ENCODE data around the gene DDX41.

Gene DDX41

DNA sequence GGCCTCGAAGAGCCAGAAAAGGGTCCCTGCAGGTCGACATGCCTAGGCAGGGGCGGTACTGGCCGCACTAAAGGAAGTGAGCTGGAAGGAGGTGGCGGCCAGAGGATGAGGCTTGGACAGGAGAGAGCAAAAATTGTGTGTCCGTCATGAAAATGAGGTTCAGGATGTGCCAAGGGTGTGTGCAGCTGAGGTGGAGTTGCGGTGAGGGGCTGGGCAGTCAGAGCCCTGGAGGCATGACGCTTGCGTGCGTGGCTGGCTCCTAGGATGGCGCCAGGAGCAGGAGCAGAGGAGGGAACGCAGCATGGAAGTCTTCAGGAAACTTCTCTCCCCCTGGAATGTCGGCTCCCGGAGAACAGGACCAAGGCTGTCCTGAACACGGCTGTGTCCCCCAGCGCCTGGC is 13.9 kb downstream of the DDX41 start:
- DNase-seq (ENCODE audit: insufficient read length, low spot score) (no peak), FAIRE-seq (no peak)
- no peak for TF ChIP-seq CTCF (IDR thresholded peaks at IDR 0.05; ENCODE audit: insufficient read depth, missing control alignments)

GRCh38 chr5:177501874-177502678 is 14.7 kb downstream of the DDX41 start:
- no peak for FAIRE-seq
- TF ChIP-seq CTCF (IDR thresholded peaks at IDR 0.05; ENCODE audit: insufficient read depth, missing control alignments) = no peak
- no peak for DNase-seq (ENCODE audit: insufficient read length, low spot score)

DNA sequence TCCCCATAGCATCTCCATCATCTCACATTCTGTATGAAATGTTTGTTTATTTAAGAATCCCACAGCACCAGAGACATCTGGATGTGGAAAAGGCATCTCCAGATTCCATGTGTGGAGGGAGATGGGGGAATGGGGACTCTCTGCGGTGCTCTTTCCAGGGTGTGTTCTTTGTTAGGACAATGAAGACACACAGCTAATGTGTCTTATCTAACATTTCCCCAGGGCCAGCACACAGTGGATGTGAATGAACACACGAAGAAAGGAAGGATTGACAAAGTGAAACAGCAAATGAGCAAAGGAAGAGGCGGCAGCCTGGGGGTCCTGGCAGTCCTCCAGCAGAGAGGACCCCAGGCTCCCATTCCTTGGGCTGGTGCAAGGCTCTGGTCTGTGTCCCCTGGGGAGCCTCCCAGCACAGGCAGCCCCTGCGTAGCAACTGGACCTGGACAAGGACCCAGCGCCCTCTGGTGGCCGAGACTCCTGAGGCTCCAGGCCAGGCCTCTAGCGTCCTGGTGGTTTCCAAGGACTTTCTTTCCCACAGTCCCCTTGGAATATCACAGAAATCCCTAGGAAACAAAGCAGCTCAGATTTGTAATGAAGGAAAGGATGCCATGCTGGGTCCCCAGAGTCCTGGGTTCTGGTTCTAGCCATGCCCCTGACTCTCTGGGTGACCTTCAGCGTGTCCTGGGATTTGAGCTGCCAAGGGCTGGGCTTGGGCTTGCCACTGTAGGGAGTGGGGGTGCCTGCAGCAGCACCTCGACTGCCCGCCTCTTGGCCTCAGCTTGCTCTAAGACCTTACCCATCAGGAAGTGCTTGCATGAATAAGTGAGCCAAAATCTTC is 15.9 kb downstream of the DDX41 start:
- DNase-seq (ENCODE audit: insufficient read length, low spot score) (peak; percentile 96), FAIRE-seq (no peak)
- TF ChIP-seq CTCF (IDR thresholded peaks at IDR 0.05; ENCODE audit: insufficient read depth, missing control alignments) = peak; percentile 84

DNA sequence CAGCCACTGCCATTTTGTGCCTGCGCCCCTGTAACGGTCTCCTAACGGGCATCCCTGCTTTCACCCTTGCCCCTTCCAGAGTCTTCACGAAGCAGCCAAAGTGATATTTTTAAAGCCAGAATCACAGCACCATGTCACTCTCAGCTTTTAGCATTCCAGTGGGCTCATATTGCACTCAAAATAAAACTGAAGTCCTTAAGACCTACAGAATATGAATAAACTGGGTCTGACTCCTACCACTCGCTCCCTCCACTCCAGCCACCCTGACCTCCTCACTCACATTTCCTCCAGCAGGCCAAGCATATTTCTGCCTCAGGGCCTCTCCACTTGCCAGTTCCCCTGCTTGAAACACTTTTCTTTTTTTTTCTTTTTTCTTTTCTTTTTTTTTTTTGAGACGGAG is 16.9 kb downstream of the DDX41 start:
- FAIRE-seq (no peak), DNase-seq (ENCODE audit: insufficient read length, low spot score) (no peak)
- no peak for TF ChIP-seq CTCF (IDR thresholded peaks at IDR 0.05; ENCODE audit: insufficient read depth, missing control alignments)

DNA sequence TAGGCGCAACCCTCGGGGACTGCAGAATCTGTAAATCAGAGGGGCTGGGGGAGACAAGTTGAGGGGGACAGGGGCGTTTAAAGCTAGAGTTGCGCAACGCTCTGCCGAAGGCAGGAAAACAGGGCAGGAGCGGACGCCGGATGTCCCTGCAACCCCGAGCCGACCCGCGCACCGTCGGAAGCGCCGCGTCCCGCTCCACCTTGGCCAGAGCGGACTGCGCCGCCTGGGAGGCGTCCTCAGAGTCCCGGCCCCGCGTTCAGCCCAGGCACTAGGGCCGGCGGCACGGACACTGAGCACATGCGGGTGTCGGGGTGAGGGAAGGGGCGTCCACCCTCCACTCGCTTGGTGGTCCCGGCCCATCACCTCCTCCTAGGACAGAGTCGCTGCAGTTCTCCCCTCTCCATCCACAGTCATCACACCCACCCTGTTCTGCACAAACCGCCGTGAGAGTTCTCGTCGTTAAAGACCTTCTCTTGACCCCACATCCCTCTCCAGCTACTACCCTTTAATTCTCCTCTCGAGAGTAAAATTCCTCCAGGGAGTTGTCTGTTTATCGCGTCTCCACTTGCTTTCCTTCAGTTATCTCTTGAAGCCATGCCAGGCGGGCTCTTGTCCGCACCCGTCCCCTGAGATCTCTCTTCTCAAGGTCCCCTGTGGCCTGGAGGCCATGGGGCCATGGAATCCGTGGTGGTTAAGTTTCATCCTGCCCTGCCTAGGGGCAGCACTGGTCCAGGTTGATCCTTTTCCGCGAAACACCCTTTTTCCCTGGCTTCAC is 18.6 kb downstream of the DDX41 start:
- TF ChIP-seq CTCF (IDR thresholded peaks at IDR 0.05; ENCODE audit: insufficient read depth, missing control alignments) = no peak

GRCh38 chr5:177497292-177498012 is 19.3 kb downstream of the DDX41 start, which contains the start of gene PDLIM7:
Gene PDLIM7, minus strand, starts transcription at chr5:177497604. Its CDS starts 1,092 bp downstream, at chr5:177496512.
- no peak for TF ChIP-seq CTCF (IDR thresholded peaks at IDR 0.05; ENCODE audit: insufficient read depth, missing control alignments)
- no peak for FAIRE-seq
- DNase-seq (ENCODE audit: insufficient read length, low spot score) = peak; percentile 100

More for the DNA sequence above, 18.6 kb downstream of the DDX41 start:
- FAIRE-seq (no peak), DNase-seq (ENCODE audit: insufficient read length, low spot score) (no peak)
